ENCODE measurements around the gene PDPR. TPM values are rescaled to one million over a fixed set of nuclear protein-coding genes. Genes with fewer than 3 reads are reported as not detected.
"Not testable (repeated sequence)": the region's sequence is repeated elsewhere in the genome, so short reads cannot be mapped to it uniquely, and the experiment has no call there.

Gene PDPR
- total RNA-seq, 1 experiment from 2014 or later: 26.9 TPM

DNA sequence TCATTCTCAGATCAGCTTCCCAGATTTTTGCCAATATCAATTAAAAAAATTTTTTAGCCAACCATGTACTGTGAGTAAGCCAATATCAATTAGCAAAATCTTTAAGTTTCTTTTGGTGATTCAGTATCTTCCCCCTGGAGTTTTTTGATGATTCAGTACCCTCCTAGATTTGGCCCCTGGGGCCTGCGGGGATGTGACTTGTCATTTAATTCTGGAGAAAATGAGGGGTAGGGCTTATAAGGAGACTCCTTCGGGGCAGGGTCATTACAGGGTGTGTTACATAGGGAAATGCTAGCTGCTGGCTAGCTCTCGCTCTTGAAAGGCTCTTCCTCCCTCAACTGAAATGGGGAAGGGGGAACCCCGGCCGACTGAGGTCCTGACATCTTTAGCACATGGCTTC lies 76.4 kb downstream of the PDPR start:
- CTCF ChIA-PET; H3K9me3 ChIP-seq (ENCODE audit: control insufficient read depth, insufficient read depth, low read depth, low read length); DNase-seq (ENCODE audit: low read depth, low spot score); in situ Hi-C loops (cut with HindIII; ENCODE audit: low pct_unique_long_range_greater_than_20kb, low sequenced_read_pairs); intact Hi-C loops (cut with micrococcal nuclease; ENCODE audit: unreplicated experiment); H3K27me3 ChIP-seq (ENCODE audit: control insufficient read depth, insufficient read depth, low read length); H3K4me1 ChIP-seq (ENCODE audit: control insufficient read depth, insufficient read depth, low read length); BruUV-seq (replicated peaks); POLR2A ChIA-PET; H3K4me3 ChIP-seq (ENCODE audit: low read depth in 2 of 2, low read length in 2 of 2); H3K27ac ChIP-seq (ENCODE audit: low read length); H3K36me3 ChIP-seq (ENCODE audit: control insufficient read depth, insufficient read depth, low read length); ATAC-seq: not testable (repeated sequence)

DNA sequence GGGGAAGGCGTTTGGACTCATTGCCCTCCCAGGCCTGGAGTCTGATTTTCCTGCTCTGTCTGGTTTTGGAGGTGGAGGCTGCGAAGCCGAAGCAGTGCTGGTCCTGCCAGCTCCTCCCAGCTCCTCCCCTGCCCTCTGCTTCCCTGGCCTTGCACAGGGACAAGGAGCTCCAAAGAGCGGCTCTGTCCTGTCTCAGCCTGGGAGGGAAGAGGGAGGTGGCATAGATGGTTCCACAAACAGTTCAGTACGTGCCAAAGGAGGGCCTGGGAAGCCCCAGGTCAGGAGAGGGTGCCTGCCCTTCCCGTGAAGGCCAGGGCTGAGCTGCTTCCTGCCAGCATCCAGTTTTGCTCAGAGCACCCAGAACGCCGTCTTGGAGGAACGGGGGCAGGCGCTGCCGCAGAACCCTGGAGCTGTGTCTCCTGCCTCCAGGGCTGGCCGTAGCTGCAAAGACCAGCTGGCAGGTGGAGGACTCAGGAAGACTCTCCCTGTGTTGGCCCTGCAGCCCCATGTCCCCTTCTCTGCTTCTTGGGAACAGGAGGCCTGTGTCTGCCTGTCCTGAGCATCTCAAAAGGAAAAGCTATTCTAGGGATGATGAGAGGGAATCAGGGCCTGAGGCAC lies 82.7 kb downstream of the PDPR start:
- DNase-seq (ENCODE audit: low read depth, low spot score); H3K36me3 ChIP-seq (ENCODE audit: control insufficient read depth, insufficient read depth, low read length); CTCF ChIA-PET; intact Hi-C loops (cut with micrococcal nuclease; ENCODE audit: unreplicated experiment); H3K4me3 ChIP-seq (ENCODE audit: low read depth in 2 of 2, low read length in 2 of 2); in situ Hi-C loops (cut with HindIII; ENCODE audit: low pct_unique_long_range_greater_than_20kb, low sequenced_read_pairs); H3K4me1 ChIP-seq (ENCODE audit: control insufficient read depth, insufficient read depth, low read length); BruUV-seq (replicated peaks); POLR2A ChIA-PET; H3K27me3 ChIP-seq (ENCODE audit: control insufficient read depth, insufficient read depth, low read length); H3K9me3 ChIP-seq (ENCODE audit: control insufficient read depth, insufficient read depth, low read depth, low read length); H3K27ac ChIP-seq (ENCODE audit: low read length): not testable (repeated sequence)
- peak; percentile 59 for ATAC-seq

- intact Hi-C loops (cut with micrococcal nuclease; ENCODE audit: unreplicated experiment); BruUV-seq (replicated peaks); POLR2A ChIA-PET; H3K4me3 ChIP-seq (ENCODE audit: low read depth in 2 of 2, low read length in 2 of 2); DNase-seq (ENCODE audit: low read depth, low spot score); CTCF ChIA-PET; H3K4me1 ChIP-seq (ENCODE audit: control insufficient read depth, insufficient read depth, low read length); in situ Hi-C loops (cut with HindIII; ENCODE audit: low pct_unique_long_range_greater_than_20kb, low sequenced_read_pairs); H3K36me3 ChIP-seq (ENCODE audit: control insufficient read depth, insufficient read depth, low read length); H3K27me3 ChIP-seq (ENCODE audit: control insufficient read depth, insufficient read depth, low read length); H3K27ac ChIP-seq (ENCODE audit: low read length); H3K9me3 ChIP-seq (ENCODE audit: control insufficient read depth, insufficient read depth, low read depth, low read length): not testable (repeated sequence)
- peak; percentile 47; the same call in 1 of the 2 replicates for ATAC-seq
Observed at GRCh38 chr16:70197611-70198010, 83.5 kb downstream of the PDPR start.

DNA sequence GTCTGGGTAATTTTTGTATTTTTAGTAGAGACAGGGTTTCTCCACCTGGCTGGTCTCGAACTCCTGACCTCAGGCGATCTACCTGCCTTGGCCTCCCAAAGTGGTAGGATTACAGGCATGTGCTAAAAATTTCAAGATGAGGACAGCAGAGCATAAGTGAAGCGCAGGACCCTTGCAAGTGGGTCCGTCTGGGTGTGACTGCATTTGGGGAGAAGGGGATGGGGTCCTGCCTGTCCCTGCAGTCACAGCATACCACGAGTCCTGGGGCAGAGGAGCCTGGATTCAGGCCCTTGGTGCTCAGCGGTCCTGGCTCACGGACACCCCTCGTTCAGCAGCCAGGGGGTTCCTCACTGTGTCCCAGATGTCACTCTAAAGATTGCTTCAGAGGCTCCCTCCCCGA lies 84.1 kb downstream of the PDPR start:
- ATAC-seq; POLR2A ChIA-PET; DNase-seq (ENCODE audit: low read depth, low spot score); H3K9me3 ChIP-seq (ENCODE audit: control insufficient read depth, insufficient read depth, low read depth, low read length); H3K4me3 ChIP-seq (ENCODE audit: low read depth in 2 of 2, low read length in 2 of 2); H3K4me1 ChIP-seq (ENCODE audit: control insufficient read depth, insufficient read depth, low read length); H3K36me3 ChIP-seq (ENCODE audit: control insufficient read depth, insufficient read depth, low read length); in situ Hi-C loops (cut with HindIII; ENCODE audit: low pct_unique_long_range_greater_than_20kb, low sequenced_read_pairs); CTCF ChIA-PET; intact Hi-C loops (cut with micrococcal nuclease; ENCODE audit: unreplicated experiment); H3K27ac ChIP-seq (ENCODE audit: low read length); H3K27me3 ChIP-seq (ENCODE audit: control insufficient read depth, insufficient read depth, low read length); BruUV-seq (replicated peaks): not testable (repeated sequence)

DNA sequence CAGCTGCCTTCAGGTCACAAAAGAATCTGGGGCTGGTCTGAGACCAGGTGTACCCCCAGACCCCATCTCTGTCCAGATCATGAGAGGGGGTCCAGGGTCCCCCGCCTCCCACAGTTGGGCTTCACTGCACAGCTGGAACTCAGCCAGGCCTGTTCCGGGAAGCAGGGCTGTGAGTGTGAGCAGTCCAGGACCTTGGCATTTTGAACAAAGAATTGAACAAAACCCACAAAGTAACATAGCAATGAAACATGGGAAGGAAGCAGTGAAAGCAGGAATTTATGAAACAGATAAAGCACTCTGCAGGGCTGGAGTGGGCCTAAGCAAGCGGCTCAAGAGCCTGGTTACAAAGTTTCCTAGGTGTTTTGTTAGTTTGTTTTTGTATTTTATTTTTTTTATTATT lies 84.5 kb downstream of the PDPR start:
- in situ Hi-C loops (cut with HindIII; ENCODE audit: low pct_unique_long_range_greater_than_20kb, low sequenced_read_pairs); ATAC-seq; BruUV-seq (replicated peaks); DNase-seq (ENCODE audit: low read depth, low spot score); CTCF ChIA-PET; H3K9me3 ChIP-seq (ENCODE audit: control insufficient read depth, insufficient read depth, low read depth, low read length); intact Hi-C loops (cut with micrococcal nuclease; ENCODE audit: unreplicated experiment); H3K27me3 ChIP-seq (ENCODE audit: control insufficient read depth, insufficient read depth, low read length); H3K27ac ChIP-seq (ENCODE audit: low read length); H3K36me3 ChIP-seq (ENCODE audit: control insufficient read depth, insufficient read depth, low read length); POLR2A ChIA-PET; H3K4me1 ChIP-seq (ENCODE audit: control insufficient read depth, insufficient read depth, low read length); H3K4me3 ChIP-seq (ENCODE audit: low read depth in 2 of 2, low read length in 2 of 2): not testable (repeated sequence)

DNA sequence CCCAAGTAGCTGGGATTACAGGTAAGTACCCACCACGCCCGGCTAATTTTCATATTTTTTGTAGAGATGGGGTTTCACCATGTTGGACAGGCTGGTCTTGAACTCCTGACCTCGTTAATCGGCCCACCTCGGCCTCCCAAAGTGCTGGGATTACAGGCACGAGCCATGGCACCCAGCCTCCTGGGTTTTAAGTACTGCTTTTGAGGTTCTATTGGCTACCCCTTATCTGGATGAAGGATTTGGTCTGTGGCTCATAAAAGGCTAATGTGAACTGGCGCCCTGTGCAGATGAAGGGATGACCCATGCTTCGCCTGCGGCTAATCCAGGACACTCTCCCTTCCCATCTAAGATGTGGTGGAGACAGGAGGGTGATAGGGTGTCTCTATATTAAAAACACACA lies 85.0 kb downstream of the PDPR start:
- intact Hi-C loops (cut with micrococcal nuclease; ENCODE audit: unreplicated experiment); DNase-seq (ENCODE audit: low read depth, low spot score); BruUV-seq (replicated peaks); H3K36me3 ChIP-seq (ENCODE audit: control insufficient read depth, insufficient read depth, low read length); in situ Hi-C loops (cut with HindIII; ENCODE audit: low pct_unique_long_range_greater_than_20kb, low sequenced_read_pairs); H3K4me1 ChIP-seq (ENCODE audit: control insufficient read depth, insufficient read depth, low read length); H3K9me3 ChIP-seq (ENCODE audit: control insufficient read depth, insufficient read depth, low read depth, low read length); H3K4me3 ChIP-seq (ENCODE audit: low read depth in 2 of 2, low read length in 2 of 2); CTCF ChIA-PET; H3K27me3 ChIP-seq (ENCODE audit: control insufficient read depth, insufficient read depth, low read length); POLR2A ChIA-PET; ATAC-seq; H3K27ac ChIP-seq (ENCODE audit: low read length): not testable (repeated sequence)

- in situ Hi-C loops (cut with HindIII; ENCODE audit: low pct_unique_long_range_greater_than_20kb, low sequenced_read_pairs); POLR2A ChIA-PET; DNase-seq (ENCODE audit: low read depth, low spot score); H3K27me3 ChIP-seq (ENCODE audit: control insufficient read depth, insufficient read depth, low read length); H3K27ac ChIP-seq (ENCODE audit: low read length); H3K9me3 ChIP-seq (ENCODE audit: control insufficient read depth, insufficient read depth, low read depth, low read length); CTCF ChIA-PET; ATAC-seq; H3K4me1 ChIP-seq (ENCODE audit: control insufficient read depth, insufficient read depth, low read length); intact Hi-C loops (cut with micrococcal nuclease; ENCODE audit: unreplicated experiment); BruUV-seq (replicated peaks); H3K4me3 ChIP-seq (ENCODE audit: low read depth in 2 of 2, low read length in 2 of 2); H3K36me3 ChIP-seq (ENCODE audit: control insufficient read depth, insufficient read depth, low read length): not testable (repeated sequence)
Observed at GRCh38 chr16:70200063-70200462, 85.9 kb downstream of the PDPR start.

- ATAC-seq; H3K27me3 ChIP-seq (ENCODE audit: control insufficient read depth, insufficient read depth, low read length); H3K27ac ChIP-seq (ENCODE audit: low read length); DNase-seq (ENCODE audit: low read depth, low spot score); H3K4me1 ChIP-seq (ENCODE audit: control insufficient read depth, insufficient read depth, low read length); CTCF ChIA-PET; H3K4me3 ChIP-seq (ENCODE audit: low read depth in 2 of 2, low read length in 2 of 2); intact Hi-C loops (cut with micrococcal nuclease; ENCODE audit: unreplicated experiment); POLR2A ChIA-PET; H3K9me3 ChIP-seq (ENCODE audit: control insufficient read depth, insufficient read depth, low read depth, low read length); H3K36me3 ChIP-seq (ENCODE audit: control insufficient read depth, insufficient read depth, low read length); in situ Hi-C loops (cut with HindIII; ENCODE audit: low pct_unique_long_range_greater_than_20kb, low sequenced_read_pairs); BruUV-seq (replicated peaks): not testable (repeated sequence)
Observed at GRCh38 chr16:70203508-70203907, 89.4 kb downstream of the PDPR start.
